ENCODE measurements around the gene OGDH.

Gene OGDH

GRCh38 chr7:44566680-44567079, 39.7 kb upstream of the OGDH start:
- Histone ChIP-seq H3K36me3 (ENCODE audit: insufficient read depth, low read length) (peaks cover 76% of the 10 kb centered on the region), H3K27me3 (ENCODE audit: insufficient read depth, low read length) (no peaks in the 10 kb centered on the region), H3K9ac (ENCODE audit: low read depth, low read length) (no peak overlapping the region), H3K27ac (ENCODE audit: low read depth, low read length) (no peak overlapping the region), H3K4me3 (ENCODE audit: low read length) (no peak overlapping the region), H3K4me1 (ENCODE audit: insufficient read depth, low read length) (no peaks in the 10 kb centered on the region), H3K9me3 (ENCODE audit: insufficient read depth, low read depth, low read length) (no peaks in the 10 kb centered on the region)
- 95% methylated on average over 5 of the region's 5 CpGs for WGBS

GRCh38 chr7:44567884-44568283, 38.5 kb upstream of the OGDH start:
- Histone ChIP-seq H3K36me3 (ENCODE audit: insufficient read depth, low read length) (peaks cover 88% of the 10 kb centered on the region), H3K4me1 (ENCODE audit: insufficient read depth, low read length) (peaks cover 2% of the 10 kb centered on the region; the same call in 1 of the 2 replicates), H3K27ac (ENCODE audit: low read depth, low read length) (no peak overlapping the region), H3K27me3 (ENCODE audit: insufficient read depth, low read length) (no peaks in the 10 kb centered on the region), H3K4me3 (ENCODE audit: low read length) (no peak overlapping the region), H3K9ac (ENCODE audit: low read depth, low read length) (no peak overlapping the region), H3K9me3 (ENCODE audit: insufficient read depth, low read depth, low read length) (no peaks in the 10 kb centered on the region)
- WGBS = 95% methylated on average over 6 of the region's 6 CpGs

- H3K9me3 ChIP-seq (ENCODE audit: insufficient read depth, low read depth, low read length) = no peaks in the 10 kb centered on the region
- no peaks in the 10 kb centered on the region for H3K27me3 ChIP-seq (ENCODE audit: insufficient read depth, low read length)
- H3K4me1 ChIP-seq (ENCODE audit: insufficient read depth, low read length) = peaks cover 4% of the 10 kb centered on the region; the same call in 1 of the 2 replicates
- peaks cover 88% of the 10 kb centered on the region for H3K36me3 ChIP-seq (ENCODE audit: insufficient read depth, low read length)
- no peak overlapping the region for H3K9ac ChIP-seq (ENCODE audit: low read depth, low read length)
- H3K4me3 ChIP-seq (ENCODE audit: low read length) = no peak overlapping the region
- H3K27ac ChIP-seq (ENCODE audit: low read depth, low read length) = no peak overlapping the region
- WGBS = 95% methylated on average over 17 of the region's 17 CpGs
Observed at GRCh38 chr7:44568771-44569560, 37.5 kb upstream of the OGDH start.

- peaks cover 81% of the 10 kb centered on the region for H3K36me3 ChIP-seq (ENCODE audit: insufficient read depth, low read length)
Observed at GRCh38 chr7:44569959-44570358, 36.5 kb upstream of the OGDH start.

GRCh38 chr7:44572771-44573170, 33.7 kb upstream of the OGDH start:
- peak overlapping the region; percentile 92 for H3K9ac ChIP-seq (ENCODE audit: low read depth, low read length)
- 81% methylated on average over 5 of the region's 5 CpGs for WGBS
- peak overlapping the region; percentile 93 for H3K4me3 ChIP-seq (ENCODE audit: low read length)
- H3K27ac ChIP-seq (ENCODE audit: low read depth, low read length) = no peak overlapping the region
- no peaks in the 10 kb centered on the region for H3K27me3 ChIP-seq (ENCODE audit: insufficient read depth, low read length)
- H3K9me3 ChIP-seq (ENCODE audit: insufficient read depth, low read depth, low read length) = no peaks in the 10 kb centered on the region
- H3K36me3 ChIP-seq (ENCODE audit: insufficient read depth, low read length) = peaks cover 67% of the 10 kb centered on the region
- H3K4me1 ChIP-seq (ENCODE audit: insufficient read depth, low read length) = peaks cover 4% of the 10 kb centered on the region; the same call in 1 of the 2 replicates

More at GRCh38 chr7:44569959-44570358, 36.5 kb upstream of the OGDH start:
- Histone ChIP-seq H3K4me3 (ENCODE audit: low read length) (no peak overlapping the region), H3K9me3 (ENCODE audit: insufficient read depth, low read depth, low read length) (no peaks in the 10 kb centered on the region), H3K4me1 (ENCODE audit: insufficient read depth, low read length) (peaks cover 4% of the 10 kb centered on the region; the same call in 1 of the 2 replicates), H3K27me3 (ENCODE audit: insufficient read depth, low read length) (no peaks in the 10 kb centered on the region), H3K27ac (ENCODE audit: low read depth, low read length) (no peak overlapping the region), H3K9ac (ENCODE audit: low read depth, low read length) (no peak overlapping the region)
- WGBS = 94% methylated on average over 9 of the region's 9 CpGs

GRCh38 chr7:44573464-44574286, 32.8 kb upstream of the OGDH start, which contains the start of gene DDX56:
Gene DDX56, minus strand, starts transcription at chr7:44573908. Its CDS starts 13 bp downstream, at chr7:44573895.
- H3K9ac ChIP-seq (ENCODE audit: low read depth, low read length) = peak within 1 kb of the TSS; percentile 92
- peaks cover 4% of the 10 kb centered on the region; the same call in 1 of the 2 replicates for H3K4me1 ChIP-seq (ENCODE audit: insufficient read depth, low read length)
- H3K9me3 ChIP-seq (ENCODE audit: insufficient read depth, low read depth, low read length) = no peaks in the 10 kb centered on the region
- peak within 1 kb of the TSS; percentile 82 for H3K27ac ChIP-seq (ENCODE audit: low read depth, low read length)
- WGBS = 15% methylated on average over 74 of the region's 74 CpGs
- H3K27me3 ChIP-seq (ENCODE audit: insufficient read depth, low read length) = no peaks in the 10 kb centered on the region
- peak within 1 kb of the TSS; percentile 93 for H3K4me3 ChIP-seq (ENCODE audit: low read length)
- H3K36me3 ChIP-seq (ENCODE audit: insufficient read depth, low read length) = peaks cover 66% of the 10 kb centered on the region

- WGBS = 45% methylated on average over 14 of the region's 18 CpGs
- peak overlapping the region; percentile 82; the same call in 1 of the 2 replicates for H3K27ac ChIP-seq (ENCODE audit: low read depth, low read length)
- peaks cover 66% of the 10 kb centered on the region for H3K36me3 ChIP-seq (ENCODE audit: insufficient read depth, low read length)
Observed at GRCh38 chr7:44574287-44574872, 32.0 kb upstream of the OGDH start.

GRCh38 chr7:44575054-44575453, 31.4 kb upstream of the OGDH start:
- Histone ChIP-seq H3K27me3 (ENCODE audit: insufficient read depth, low read length) (no peaks in the 10 kb centered on the region), H3K9ac (ENCODE audit: low read depth, low read length) (no peak overlapping the region), H3K27ac (ENCODE audit: low read depth, low read length) (no peak overlapping the region), H3K9me3 (ENCODE audit: insufficient read depth, low read depth, low read length) (no peaks in the 10 kb centered on the region), H3K4me1 (ENCODE audit: insufficient read depth, low read length) (peaks cover 4% of the 10 kb centered on the region; the same call in 1 of the 2 replicates), H3K36me3 (ENCODE audit: insufficient read depth, low read length) (peaks cover 66% of the 10 kb centered on the region), H3K4me3 (ENCODE audit: low read length) (peak overlapping the region; percentile 93)

More at GRCh38 chr7:44574287-44574872, 32.0 kb upstream of the OGDH start:
- Histone ChIP-seq H3K9me3 (ENCODE audit: insufficient read depth, low read depth, low read length) (no peaks in the 10 kb centered on the region), H3K9ac (ENCODE audit: low read depth, low read length) (peak overlapping the region; percentile 92), H3K4me1 (ENCODE audit: insufficient read depth, low read length) (peaks cover 4% of the 10 kb centered on the region; the same call in 1 of the 2 replicates), H3K27me3 (ENCODE audit: insufficient read depth, low read length) (no peaks in the 10 kb centered on the region), H3K4me3 (ENCODE audit: low read length) (peak overlapping the region; percentile 93)

GRCh38 chr7:44576228-44576627, 30.2 kb upstream of the OGDH start:
- Histone ChIP-seq H3K36me3 (ENCODE audit: insufficient read depth, low read length) (peaks cover 65% of the 10 kb centered on the region), H3K9me3 (ENCODE audit: insufficient read depth, low read depth, low read length) (no peaks in the 10 kb centered on the region), H3K4me1 (ENCODE audit: insufficient read depth, low read length) (peaks cover 9% of the 10 kb centered on the region; the same call in 1 of the 2 replicates), H3K27ac (ENCODE audit: low read depth, low read length) (no peak overlapping the region), H3K27me3 (ENCODE audit: insufficient read depth, low read length) (no peaks in the 10 kb centered on the region), H3K4me3 (ENCODE audit: low read length) (no peak overlapping the region), H3K9ac (ENCODE audit: low read depth, low read length) (no peak overlapping the region)
- WGBS = 90% methylated on average over 2 of the region's 2 CpGs

GRCh38 chr7:44580945-44581878, 25.2 kb upstream of the OGDH start:
- H3K27me3 ChIP-seq (ENCODE audit: insufficient read depth, low read length) = no peaks in the 10 kb centered on the region
- peak overlapping the region; percentile 52 for H3K27ac ChIP-seq (ENCODE audit: low read depth, low read length)
- whole genome bisulfite sequencing = 31% methylated on average over 30 of the region's 30 CpGs
- H3K9ac ChIP-seq (ENCODE audit: low read depth, low read length) = peak overlapping the region; percentile 84
- no peaks in the 10 kb centered on the region for H3K9me3 ChIP-seq (ENCODE audit: insufficient read depth, low read depth, low read length)
- H3K36me3 ChIP-seq (ENCODE audit: insufficient read depth, low read length) = peaks cover 35% of the 10 kb centered on the region
- H3K4me3 ChIP-seq (ENCODE audit: low read length) = peak overlapping the region; percentile 91
- H3K4me1 ChIP-seq (ENCODE audit: insufficient read depth, low read length) = peaks cover 6% of the 10 kb centered on the region; the same call in 1 of the 2 replicates
